ENCODE results near the gene OR2T1.
"Not testable (repeated sequence)": the region's sequence is repeated elsewhere in the genome, so short reads cannot be mapped to it uniquely, and the experiment has no call there.

- TF ChIP-seq CTCF (IDR thresholded peaks at IDR 0.05; ENCODE audit: low read length); EZH2 (IDR thresholded peaks at IDR 0.05; ENCODE audit: borderline replicate concordance, low read length): not testable (repeated sequence)
Observed at GRCh38 chr1:248439283-248439682, 36.4 kb downstream of the OR2T1 start.

Measured in OCI-LY1 (cell line).